HG03064 (cell line): ENCODE data around the gene THSD4.

Source experiments
- ATAC-seq: cut with Tn5 transposase; IDR thresholded peaks from one replicate; pipeline ENCODE4 v1.9.1; 2021; ENCODE audit warnings: low read depth; ENCODE audit not compliant: unreplicated experiment

THSD4 gene

DNA sequence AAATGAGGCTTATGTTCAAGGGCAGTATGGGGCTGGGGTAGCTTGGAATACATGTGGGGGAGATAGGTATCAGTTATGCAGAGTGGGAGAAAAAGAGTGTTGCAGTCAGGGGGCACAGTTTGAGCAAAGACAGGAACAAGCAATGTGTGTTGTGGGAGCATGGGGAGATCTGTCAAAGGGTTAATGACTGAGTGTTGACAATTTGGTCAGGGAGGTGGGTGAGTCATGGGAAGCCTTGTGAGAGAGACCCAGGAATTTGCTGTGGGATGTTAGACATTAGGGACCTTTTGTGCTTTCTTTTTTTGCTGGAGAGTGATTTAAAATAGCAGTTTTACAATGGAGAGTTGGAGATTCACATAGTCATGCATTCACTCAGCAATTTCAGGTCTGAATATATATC, 473.5 kb downstream of the THSD4 start:
- no peak for ATAC-seq

- ATAC-seq = no peak
These were observed 475.8 kb downstream of the THSD4 start for GRCh38 chr15:71591057-71591456.

- no peak for ATAC-seq
These were observed 476.9 kb downstream of the THSD4 start for GRCh38 chr15:71592203-71592602.

- no peak for ATAC-seq
These were observed 480.7 kb downstream of the THSD4 start for GRCh38 chr15:71595846-71596553.

DNA sequence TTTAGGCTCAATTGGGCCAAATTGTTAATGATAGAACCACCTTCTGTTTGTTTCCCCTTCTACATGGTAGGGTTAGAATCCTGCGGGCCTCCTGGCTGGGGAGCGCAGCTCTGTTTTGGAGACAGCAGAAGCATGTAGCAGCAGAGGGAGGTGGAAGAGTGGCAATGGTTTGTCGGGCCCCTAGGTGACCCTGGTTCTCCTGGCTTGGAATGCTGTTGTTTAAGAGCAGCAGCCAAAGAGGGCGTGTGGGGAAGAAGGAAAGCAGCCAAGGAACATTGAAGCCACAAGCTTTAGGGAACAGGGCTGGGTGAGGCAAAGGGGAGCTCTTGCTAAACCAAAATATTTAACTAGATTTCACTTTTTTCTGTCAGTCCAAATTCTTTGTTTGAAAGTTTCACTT, 481.4 kb downstream of the THSD4 start:
- ATAC-seq = no peak

- no peak for ATAC-seq
These were observed 481.9 kb downstream of the THSD4 start for GRCh38 chr15:71597126-71597525.

DNA sequence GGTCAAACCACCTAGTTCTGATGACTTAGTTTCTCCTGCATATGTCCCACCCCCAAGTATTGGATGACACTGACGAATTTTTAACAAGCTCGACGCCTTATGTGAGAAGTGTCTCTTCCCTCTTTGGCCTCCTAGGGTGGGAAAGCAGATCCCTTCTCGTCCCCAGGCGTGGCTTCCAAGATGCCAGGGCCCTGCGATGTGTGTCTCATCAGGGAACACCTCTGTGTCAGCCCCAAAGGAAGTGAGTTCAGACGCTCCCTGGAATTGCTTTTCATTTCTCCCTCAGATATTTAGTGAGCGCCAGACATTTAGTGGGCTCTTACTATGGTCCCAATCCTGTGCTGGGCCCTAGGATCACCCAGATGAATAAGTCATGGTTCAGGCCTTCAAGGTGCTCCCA, 482.4 kb downstream of the THSD4 start:
- ATAC-seq = no peak

DNA sequence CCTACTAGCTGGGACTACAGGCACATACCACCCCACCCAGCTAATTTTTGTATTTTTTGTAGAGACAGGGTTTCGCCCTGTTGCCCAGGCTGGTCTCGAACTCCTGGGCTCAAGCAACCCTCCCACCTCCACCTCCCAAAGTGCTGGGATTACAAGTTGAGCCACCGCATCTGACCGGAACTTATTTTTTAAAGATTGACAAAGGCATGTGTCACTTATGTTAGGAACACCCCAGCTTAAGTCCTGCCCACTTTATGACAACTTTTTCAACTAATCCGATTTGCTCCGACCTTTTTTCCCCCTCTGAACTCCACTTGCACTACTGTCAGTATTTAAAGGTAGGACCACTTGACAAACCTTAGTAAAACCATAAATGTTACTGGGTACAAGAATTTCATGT, 483.5 kb downstream of the THSD4 start:
- no peak for ATAC-seq

- ATAC-seq = no peak
These were observed 484.3 kb downstream of the THSD4 start for GRCh38 chr15:71599418-71600151.

DNA sequence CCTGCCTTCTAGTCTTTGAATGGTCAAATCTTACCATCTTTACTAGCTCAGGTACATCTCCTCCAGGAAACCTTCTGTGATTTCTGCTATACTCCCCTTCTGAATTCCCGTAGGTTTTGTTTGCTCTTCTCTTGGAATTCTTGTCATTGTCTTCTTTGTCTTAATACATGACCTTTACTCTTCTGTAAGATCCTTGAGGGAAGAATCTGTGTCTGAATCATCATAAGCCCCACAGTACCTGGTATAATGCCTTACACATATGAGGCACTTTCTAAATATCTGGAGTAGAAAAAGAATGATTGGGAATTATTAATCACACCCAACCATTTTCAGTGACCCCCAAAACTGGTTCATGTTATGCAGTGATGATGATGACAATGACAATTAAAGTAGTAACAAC, 485.0 kb downstream of the THSD4 start:
- ATAC-seq = no peak

GRCh38 chr15:71601038-71601834, 486.0 kb downstream of the THSD4 start:
- no peak for ATAC-seq

GRCh38 chr15:71603379-71603778, 488.1 kb downstream of the THSD4 start:
- ATAC-seq = no peak

- no peak for ATAC-seq
These were observed 492.1 kb downstream of the THSD4 start for GRCh38 chr15:71607383-71607782.

GRCh38 chr15:71610728-71611552, 495.7 kb downstream of the THSD4 start:
- no peak for ATAC-seq

GRCh38 chr15:71611553-71612396, 496.5 kb downstream of the THSD4 start:
- no peak for ATAC-seq

- no peak for ATAC-seq
These were observed 497.1 kb downstream of the THSD4 start for GRCh38 chr15:71612397-71612722.

DNA sequence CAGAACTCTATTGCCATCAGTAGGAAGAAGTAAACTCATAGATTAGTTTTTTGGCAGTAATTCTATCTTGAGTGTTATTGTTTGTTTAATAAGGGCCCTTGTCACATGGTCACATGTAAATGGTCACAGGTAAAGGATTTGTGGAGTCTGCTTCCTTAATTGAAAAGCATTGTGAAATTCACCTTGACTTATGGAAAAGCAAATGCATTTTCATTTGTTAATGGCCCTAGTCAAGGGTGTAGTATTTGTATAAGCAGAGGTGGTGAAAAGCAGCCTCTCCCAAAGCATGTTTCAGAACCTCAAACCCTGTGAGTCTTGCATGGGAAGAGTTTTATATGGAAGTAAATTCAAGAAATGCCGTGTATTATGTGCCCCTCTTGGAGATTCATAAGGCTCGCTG, 497.6 kb downstream of the THSD4 start:
- no peak for ATAC-seq

GRCh38 chr15:71623111-71623510, 507.8 kb downstream of the THSD4 start:
- no peak for ATAC-seq

DNA sequence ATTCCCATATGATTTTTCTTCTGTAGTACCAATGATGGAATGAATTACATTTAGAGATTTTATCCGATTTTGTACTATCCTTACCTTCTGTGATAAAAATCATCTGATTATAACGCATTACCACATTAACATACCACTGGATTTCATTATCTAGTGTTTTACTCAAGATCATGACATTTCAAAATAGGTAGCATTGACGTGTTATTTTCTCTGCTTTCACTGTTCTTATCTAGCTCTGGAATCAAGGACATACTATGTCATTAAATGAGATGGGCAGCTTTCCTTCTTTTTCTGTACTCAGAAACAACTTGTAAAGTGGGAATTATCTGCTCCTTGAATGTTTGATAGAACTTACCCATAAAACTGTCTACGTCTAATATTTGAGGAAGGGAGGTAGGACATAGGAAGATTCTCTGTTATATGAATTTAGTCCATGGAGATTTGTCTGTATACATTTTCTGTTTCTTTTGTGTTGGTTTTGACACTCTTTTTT, 511.4 kb downstream of the THSD4 start:
- no peak for ATAC-seq

DNA sequence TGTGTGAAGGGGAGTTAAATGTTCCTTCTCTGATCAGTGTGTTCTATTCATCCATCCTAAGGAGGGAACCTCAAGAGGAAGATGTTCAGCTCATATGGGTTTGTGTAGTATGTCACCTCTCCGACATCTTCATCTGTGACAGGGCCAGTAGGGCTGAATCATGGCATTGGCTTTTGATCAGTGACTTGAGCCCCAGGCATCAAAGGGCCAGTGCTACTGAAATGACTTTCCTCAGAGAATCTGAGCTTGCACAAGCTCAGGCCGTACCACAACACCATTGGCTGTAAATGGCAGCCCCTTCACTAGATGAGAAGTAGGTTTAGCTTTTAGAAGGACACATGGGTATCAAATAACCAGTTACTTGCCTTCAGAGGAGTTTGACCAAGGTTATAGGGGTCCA, 511.9 kb downstream of the THSD4 start:
- no peak for ATAC-seq
